ENCODE data around the gene NPR1. TPM values are rescaled to one million over a fixed set of nuclear protein-coding genes. Genes with fewer than 3 reads are reported as not detected.
A peak's percentile ranks its signal among the peaks of the same experiment; 100 is the strongest.

The NPR1 gene
- total RNA-seq, 2 donors from 2014 or later = 19.3 to 42.9 TPM

- DNase-seq (ENCODE audit: low spot score) = no peak
- H3K27ac ChIP-seq = peak overlapping the region in 1 of 2 donors; percentile 30
- TF ChIP-seq CTCF (IDR thresholded peaks at IDR 0.05) = no peak
Observed at GRCh38 chr1:153646672-153647345, 31.7 kb upstream of the NPR1 start.

GRCh38 chr1:153647346-153647714 is 31.2 kb upstream of the NPR1 start:
- Histone ChIP-seq H3K4me3 (no peak overlapping the region), H3K27ac (peak overlapping the region in 1 of 2 donors; percentile 30), H3K4me1 (peaks cover 0 to 34% of the 10 kb centered on the region in 2 donors), H3K9me3 (no peaks in the 10 kb centered on the region), H3K36me3 (peaks cover 42% of the 10 kb centered on the region), H3K27me3 (no peaks in the 10 kb centered on the region)
- no peak for DNase-seq (ENCODE audit: low spot score)
- TF ChIP-seq CTCF (IDR thresholded peaks at IDR 0.05) = no peak

More at GRCh38 chr1:153646672-153647345, 31.7 kb upstream of the NPR1 start:
- Histone ChIP-seq H3K36me3 (peaks cover 47% of the 10 kb centered on the region), H3K9me3 (no peaks in the 10 kb centered on the region), H3K4me3 (no peak overlapping the region), H3K27me3 (no peaks in the 10 kb centered on the region), H3K4me1 (peaks cover 0 to 39% of the 10 kb centered on the region in 2 donors)

- peaks cover 0 to 30% of the 10 kb centered on the region in 2 donors for H3K4me1 ChIP-seq
- H3K27me3 ChIP-seq = no peaks in the 10 kb centered on the region
- TF ChIP-seq CTCF (IDR thresholded peaks at IDR 0.05) = no peak
- H3K36me3 ChIP-seq = peaks cover 34% of the 10 kb centered on the region
- peak overlapping the region; percentile 7 to 16 for H3K27ac ChIP-seq
- no peak overlapping the region for H3K4me3 ChIP-seq
- no peaks in the 10 kb centered on the region for H3K9me3 ChIP-seq
- DNase-seq (ENCODE audit: low spot score) = no peak
Observed at GRCh38 chr1:153648000-153648643, 30.4 kb upstream of the NPR1 start.

- Histone ChIP-seq H3K27me3 (no peaks in the 10 kb centered on the region), H3K4me1 (peaks cover 0 to 18% of the 10 kb centered on the region in 2 donors), H3K9me3 (no peaks in the 10 kb centered on the region), H3K4me3 (no peak overlapping the region), H3K27ac (peak overlapping the region; percentile 4 to 40), H3K36me3 (peaks cover 22% of the 10 kb centered on the region)
- no peak for TF ChIP-seq CTCF (IDR thresholded peaks at IDR 0.05)
- no peak for DNase-seq (ENCODE audit: low spot score)
Observed at GRCh38 chr1:153649137-153649862, 29.2 kb upstream of the NPR1 start.

GRCh38 chr1:153649863-153650235 is 28.6 kb upstream of the NPR1 start:
- no peak for DNase-seq (ENCODE audit: low spot score)
- Histone ChIP-seq H3K27ac (peak overlapping the region; percentile 4 to 40), H3K9me3 (no peaks in the 10 kb centered on the region), H3K4me3 (no peak overlapping the region), H3K4me1 (peaks cover 0 to 13% of the 10 kb centered on the region in 2 donors), H3K27me3 (no peaks in the 10 kb centered on the region), H3K36me3 (peaks cover 17% of the 10 kb centered on the region)
- TF ChIP-seq CTCF (IDR thresholded peaks at IDR 0.05) = no peak

Data from right atrium auricular region (tissue), 2 donors.